IMR-90 (cell line): ENCODE measurements around the gene CYP24A1. TPM values are rescaled to one million over a fixed set of nuclear protein-coding genes. Genes with fewer than 3 reads are reported as not detected.

Source experiments
- ATAC-seq: fragments of 200-7000 bp; cut with Tn5 transposase; 2 replicates; pipeline ENCODE4 v1.9.1; 2020; ENCODE audit warnings: low read depth, mild to moderate bottlenecking, moderate library complexity
- BruUV-seq: library from RNA; stranded (reverse); fragments of 400-500 nt; replicated peaks from 2 replicates; lab custom pipeline; 2021; lab: Mats Ljungman, UMichigan
- CTCF ChIA-PET: fragments of 300-600 bp; formaldehyde crosslinking; extraction: SDS; loops from one replicate; lab custom pipeline; 2021; ENCODE audit warnings: antibody characterized with exemption; lab: Yijun Ruan, JAX
- POLR2A ChIA-PET: fragments of 300-600 bp; sonication (Branson Sonifier 250); formaldehyde crosslinking; loops from one replicate; lab custom pipeline; 2022; ENCODE audit warnings: antibody characterized with exemption; ENCODE audit not compliant: unreplicated experiment; lab: Charles Lee
- DNase-seq: peaks from one replicate; pipeline ENCODE4 v3.0.0; 2013
- H2AFZ ChIP-seq: replicated peaks from 2 replicates; pipeline ENCODE3; 2013; ENCODE audit warnings: low read length, mild to moderate bottlenecking; ENCODE audit not compliant: poor library complexity
- H2AK5ac ChIP-seq: 2 replicates; pipeline ENCODE4 v1.6.1; 2013; ENCODE audit warnings: low read depth, low read length, inconsistent platforms
- H2AK9ac ChIP-seq: replicated peaks from 2 replicates; pipeline ENCODE3; 2013; ENCODE audit warnings: mild to moderate bottlenecking, low read depth, low read length, moderate library complexity; ENCODE audit not compliant: poor library complexity
- H2BK120ac ChIP-seq: 2 replicates; pipeline ENCODE4 v1.6.1; 2013; ENCODE audit warnings: low read depth, low read length, inconsistent platforms
- H2BK15ac ChIP-seq: 3 replicates; pipeline ENCODE4 v1.6.1; 2013; ENCODE audit warnings: low read depth, low read length, inconsistent platforms
- H2BK20ac ChIP-seq: 2 replicates; pipeline ENCODE4 v1.6.1; 2013; ENCODE audit warnings: low read depth, mild to moderate bottlenecking, inconsistent platforms, low read length, moderate library complexity
- H2BK5ac ChIP-seq: 2 replicates; pipeline ENCODE4 v1.6.1; 2013; ENCODE audit warnings: mild to moderate bottlenecking, low read depth, low read length, inconsistent platforms; ENCODE audit not compliant: poor library complexity, severe bottlenecking
- H3K14ac ChIP-seq: replicated peaks from 2 replicates; pipeline ENCODE4 v1.6.1; 2013; ENCODE audit warnings: low read depth, low read length, inconsistent platforms
- H3K18ac ChIP-seq: 2 replicates; pipeline ENCODE4 v1.6.1; 2013; ENCODE audit warnings: low read depth, low read length, control low read depth
- H3K23ac ChIP-seq: 2 replicates; pipeline ENCODE4 v1.6.1; 2013; ENCODE audit warnings: low read depth, low read length, inconsistent platforms
- H3K27ac ChIP-seq: 2 replicates; pipeline ENCODE4 v1.5.1; 2013; ENCODE audit warnings: mild to moderate bottlenecking, control low read depth, low read length; ENCODE audit not compliant: insufficient read depth
- H3K27me3 ChIP-seq: 2 replicates; pipeline ENCODE4 v1.6.1; 2013; ENCODE audit warnings: low read length; ENCODE audit not compliant: control insufficient read depth, insufficient read depth
- H3K36me3 ChIP-seq: 2 replicates; pipeline ENCODE4 v1.6.1; 2013; ENCODE audit warnings: low read length, mixed read lengths; ENCODE audit not compliant: control insufficient read depth, insufficient read depth
- H3K4ac ChIP-seq: 2 replicates; pipeline ENCODE4 v1.6.1; 2013; ENCODE audit warnings: low read depth, low read length, inconsistent platforms
- H3K4me1 ChIP-seq: 2 replicates; pipeline ENCODE4 v1.6.1; 2013; ENCODE audit warnings: low read length, mixed read lengths; ENCODE audit not compliant: control insufficient read depth, insufficient read depth
- H3K4me2 ChIP-seq: 2 replicates; pipeline ENCODE4 v1.6.1; 2013; ENCODE audit warnings: low read depth, mild to moderate bottlenecking, control low read depth, low read length, moderate library complexity
- H3K4me3 ChIP-seq: 2 replicates; pipeline ENCODE4 v1.5.1; 2013; ENCODE audit warnings: low read depth, mild to moderate bottlenecking, control low read depth, low read length, moderate library complexity; ENCODE audit not compliant: insufficient read depth
- H3K56ac ChIP-seq: 2 replicates; pipeline ENCODE4 v1.6.1; 2013; ENCODE audit warnings: low read length, inconsistent platforms; ENCODE audit not compliant: insufficient read depth; ENCODE audit errors: extremely low read depth
- H3K79me1 ChIP-seq, 2 experiments: 2 replicates each; pipeline ENCODE4 v1.6.1; 2013; ENCODE audit warnings: low read length in 2 of 2, inconsistent platforms in 1 of 2, low read depth in 1 of 2
- H3K9ac ChIP-seq: 2 replicates; pipeline ENCODE4 v1.6.1; 2013; ENCODE audit warnings: low read depth, low read length, control low read depth
- H3K9me1 ChIP-seq: 2 replicates; pipeline ENCODE4 v1.6.1; 2013; ENCODE audit warnings: low read length, inconsistent platforms; ENCODE audit not compliant: insufficient read depth
- H3K9me3 ChIP-seq: 2 replicates; pipeline ENCODE4 v1.6.1; 2013; ENCODE audit warnings: low read length; ENCODE audit not compliant: control insufficient read depth, insufficient read depth
- H4K20me1 ChIP-seq: 2 replicates; pipeline ENCODE4 v1.6.1; 2013; ENCODE audit warnings: low read length, inconsistent platforms; ENCODE audit not compliant: insufficient read depth
- H4K5ac ChIP-seq: 2 replicates; pipeline ENCODE4 v1.6.1; 2013; ENCODE audit warnings: mild to moderate bottlenecking, low read depth, low read length, control low read depth
- H4K8ac ChIP-seq, 2 experiments: 2 replicates each; pipeline ENCODE4 v1.6.1; 2013; ENCODE audit warnings: low read depth in 2 of 2, low read length in 2 of 2, control low read depth in 1 of 2, inconsistent platforms in 1 of 2
- H4K91ac ChIP-seq: 2 replicates; pipeline ENCODE4 v1.6.1; 2013; ENCODE audit warnings: low read depth, low read length, inconsistent platforms; ENCODE audit not compliant: insufficient read depth
- BHLHE40 ChIP-seq: fragments of 150-350 bp; IDR thresholded peaks from 2 replicates; pipeline ENCODE4 v1.6.1; 2016; ENCODE audit warnings: mild to moderate bottlenecking, low read depth, low read length
- CEBPB ChIP-seq: IDR thresholded peaks from 2 replicates; pipeline ENCODE4 v1.6.1; 2012; ENCODE audit warnings: low read depth, low read length, improper control_type of control experiment
- CHD1 ChIP-seq: IDR thresholded peaks from 2 replicates; pipeline ENCODE4 v1.6.1; 2012; ENCODE audit warnings: low read depth, low read length, improper control_type of control experiment
- CTCF ChIP-seq: conservative IDR thresholded peaks from 2 replicates; pipeline ENCODE4 v1.5.1; 2012; ENCODE audit warnings: mild to moderate bottlenecking, low read depth, low read length, improper control_type of control experiment
- ELK1 ChIP-seq: fragments of 150-350 bp; IDR thresholded peaks from 2 replicates; pipeline ENCODE4 v1.6.1; 2016; ENCODE audit warnings: low read depth, mild to moderate bottlenecking, low read length, moderate library complexity, borderline replicate concordance
- FOS ChIP-seq: fragments of 150-350 bp; IDR thresholded peaks from 2 replicates; pipeline ENCODE4 v1.6.1; 2016; ENCODE audit warnings: low read depth, low read length
- MAFK ChIP-seq: IDR thresholded peaks from 2 replicates; pipeline ENCODE4 v1.6.1; 2012; ENCODE audit warnings: low read depth, low read length, improper control_type of control experiment
- MAZ ChIP-seq: IDR thresholded peaks from 2 replicates; pipeline ENCODE4 v1.6.1; 2012; ENCODE audit warnings: low read depth, mild to moderate bottlenecking, low read length, improper control_type of control experiment, moderate library complexity, borderline replicate concordance
- MXI1 ChIP-seq: IDR thresholded peaks from 2 replicates; pipeline ENCODE4 v1.6.1; 2012; ENCODE audit warnings: low read depth, mild to moderate bottlenecking, low read length, moderate library complexity, borderline replicate concordance
- NFE2L2 ChIP-seq: fragments of 150-350 bp; IDR thresholded peaks from 2 replicates; pipeline ENCODE4 v1.6.1; 2016; ENCODE audit warnings: low read depth, mild to moderate bottlenecking, low read length
- POLR2A ChIP-seq: IDR thresholded peaks from 2 replicates; pipeline ENCODE4 v1.6.1; 2012; ENCODE audit warnings: mild to moderate bottlenecking, low read depth, low read length
- RAD21 ChIP-seq: IDR thresholded peaks from 2 replicates; pipeline ENCODE4 v1.6.1; 2012; ENCODE audit warnings: low read length, improper control_type of control experiment
- RCOR1 ChIP-seq: IDR thresholded peaks from 2 replicates; pipeline ENCODE4 v1.6.1; 2012; ENCODE audit warnings: mild to moderate bottlenecking, low read length, improper control_type of control experiment; ENCODE audit not compliant: insufficient replicate concordance
- RFX5 ChIP-seq: IDR thresholded peaks from 2 replicates; pipeline ENCODE4 v1.8.0; 2012; ENCODE audit warnings: low read depth, mild to moderate bottlenecking, low read length, moderate library complexity
- SMC3 ChIP-seq: fragments of 150-350 bp; IDR thresholded peaks from 2 replicates; pipeline ENCODE4 v1.6.1; 2016; ENCODE audit warnings: low read depth, mild to moderate bottlenecking, antibody characterized with exemption, low read length, moderate library complexity
- USF2 ChIP-seq: fragments of 150-350 bp; IDR thresholded peaks from 2 replicates; pipeline ENCODE4 v1.6.1; 2017; ENCODE audit warnings: mild to moderate bottlenecking, antibody characterized with exemption, low read length, low read depth
- WGBS, 2 experiments: methylation state at CpG; one replicate each; pipeline versions ENCODE4 v1.1.5 to v1.1.7; 2013; ENCODE audit warnings: missing lambda C conversion rate in 2 of 2; ENCODE audit not compliant: insufficient read length in 1 of 2; ENCODE audit errors: extremely low coverage in 2 of 2; 5-methylcytosine and 5-hydroxymethylcytosine counted together
- dilution Hi-C: fragments of 300-500 bp; cut with HindIII; formaldehyde crosslinking; loops from one replicate; pipeline ENCODE4 v1.14.3; 2018; ENCODE audit warnings: low sequenced_read_pairs; ENCODE audit not compliant: unreplicated experiment
- in situ Hi-C: fragments of 300-500 bp; cut with MboI; formaldehyde crosslinking; loops from 3 replicates; pipeline ENCODE4 v1.14.3; 2019; ENCODE audit warnings: low sequenced_read_pairs, inconsistent platforms, mixed read lengths
- intact Hi-C: fragments of 100-400 bp; cut with micrococcal nuclease; formaldehyde crosslinking; loops from 2 replicates; pipeline ENCODE4 v1.10.0; 2022
- polyA plus RNA-seq, 3 experiments: library from polyadenylated mRNA; depleted of rRNA; stranded (reverse); fragments of >200 nt; gene quantifications; 2 replicates each; pipeline ENCODE4 v1.2.3, GENCODE V29; 2012; ENCODE audit warnings: low replicate concordance in 1 of 3
- total RNA-seq: library from RNA; depleted of rRNA; stranded (reverse); fragments of >200 nt; gene quantifications from 2 replicates; pipeline ENCODE4 v1.2.3, GENCODE V29; 2012

The CYP24A1 gene
- total and polyA plus RNA-seq, 2 of the 4 experiments (the other 2 are of a cell fraction) = not detected

GRCh38 chr20:54110457-54110856 is 63.3 kb downstream of the CYP24A1 start:
- Histone ChIP-seq H3K9me3 (no peaks in the 10 kb centered on the region), H2BK120ac (no peak overlapping the region), H3K4me2 (no peak overlapping the region), H2AK9ac (no peak overlapping the region), H2BK20ac (no peak overlapping the region), H2BK5ac (no peak overlapping the region), H3K23ac (no peak overlapping the region), H3K79me1 (no peaks in the 10 kb centered on the region), H3K27me3 (no peaks in the 10 kb centered on the region), H3K56ac (no peak overlapping the region), H3K4me1 (peaks cover 5% of the 10 kb centered on the region; the same call in 1 of the 2 replicates), H3K4me3 (no peak overlapping the region), H4K8ac (no peak overlapping the region), H3K9me1 (no peaks in the 10 kb centered on the region), H3K27ac (no peak overlapping the region), H3K18ac (no peak overlapping the region), H3K36me3 (no peaks in the 10 kb centered on the region), H2AK5ac (no peak overlapping the region), H4K5ac (no peak overlapping the region), H3K4ac (no peak overlapping the region), H4K20me1 (no peaks in the 10 kb centered on the region), H2AFZ (no peak overlapping the region), H2BK15ac (no peak overlapping the region), H4K91ac (no peak overlapping the region), H3K14ac (no peak overlapping the region), H3K9ac (no peak overlapping the region)
- TF ChIP-seq FOS (no peak), USF2 (no peak), NFE2L2 (no peak), CTCF (no peak), POLR2A (no peak), RFX5 (no peak), MAZ (no peak), CHD1 (no peak), MXI1 (no peak), RCOR1 (no peak), BHLHE40 (no peak), ELK1 (no peak), MAFK (no peak), RAD21 (no peak), CEBPB (no peak), SMC3 (no peak)
- BruUV-seq = no TSS peak
- DNase-seq = no peak
- POLR2A ChIA-PET = no interaction called here
- intact Hi-C loops (no loop called here), dilution Hi-C loops (no loop called here), in situ Hi-C loops (no loop called here)
- ATAC-seq = no peak
- WGBS, 2 experiments = 63% methylated on average over 2 of the region's 3 CpGs; no CpG with 5 or more reads in 1 of the 2 experiments
- CTCF ChIA-PET = no interaction called here
